Measurements from ENCODE around the gene CORIN.

CORIN gene
- total RNA-seq, result 0.04 to 0.66 reads per million in 2 experiments

GRCh38 chr4:47837908-47838294 lies at the start of gene CORIN:
TSS of gene CORIN (minus strand) at chr4:47838067. CDS start at chr4:47837949, 118 bp downstream.
- no peak for DNase-seq (ENCODE audit: low read depth)

GRCh38 chr4:47882228-47882627 lies 44.4 kb upstream of the CORIN start:
- no peak for DNase-seq (ENCODE audit: low read depth)

GRCh38 chr4:47879458-47879857 lies 41.6 kb upstream of the CORIN start:
- DNase-seq (ENCODE audit: low read depth), result no peak

- DNase-seq (ENCODE audit: low read depth), result no peak
Observed at GRCh38 chr4:47876784-47877546, 39.1 kb upstream of the CORIN start.

- DNase-seq (ENCODE audit: low read depth), result no peak
Observed at GRCh38 chr4:47876310-47876709, 38.4 kb upstream of the CORIN start.

- no peak for DNase-seq (ENCODE audit: low read depth)
Observed at GRCh38 chr4:47873877-47874541, 36.1 kb upstream of the CORIN start.

- DNase-seq (ENCODE audit: low read depth), result no peak
Observed at GRCh38 chr4:47863486-47863885, 25.6 kb upstream of the CORIN start.

- DNase-seq (ENCODE audit: low read depth), result no peak
Observed at GRCh38 chr4:47862297-47862696, 24.4 kb upstream of the CORIN start.

- DNase-seq (ENCODE audit: low read depth), result no peak
Observed at GRCh38 chr4:47860305-47860704, 22.4 kb upstream of the CORIN start.

GRCh38 chr4:47858006-47858405 lies 20.1 kb upstream of the CORIN start:
- DNase-seq (ENCODE audit: low read depth), result no peak

- DNase-seq (ENCODE audit: low read depth), result no peak
Observed at GRCh38 chr4:47856713-47857112, 18.8 kb upstream of the CORIN start.

- no peak for DNase-seq (ENCODE audit: low read depth)
Observed at GRCh38 chr4:47855350-47855749, 17.5 kb upstream of the CORIN start.

GRCh38 chr4:47852136-47852535 lies 14.3 kb upstream of the CORIN start:
- no peak for DNase-seq (ENCODE audit: low read depth)

- DNase-seq (ENCODE audit: low read depth), result no peak
Observed at GRCh38 chr4:47849466-47849865, 11.6 kb upstream of the CORIN start.

- DNase-seq (ENCODE audit: low read depth), result no peak
Observed at GRCh38 chr4:47848041-47848440, 10.2 kb upstream of the CORIN start.

- DNase-seq (ENCODE audit: low read depth), result no peak
Observed at GRCh38 chr4:47842985-47843384, 5.1 kb upstream of the CORIN start.

GRCh38 chr4:47840291-47840690 lies 2.4 kb upstream of the CORIN start:
- DNase-seq (ENCODE audit: low read depth), result no peak

- DNase-seq (ENCODE audit: low read depth), result no peak
Observed at GRCh38 chr4:47839259-47839658, 1.4 kb upstream of the CORIN start.

GRCh38 chr4:47838445-47838844 lies 578 bp upstream of the CORIN start:
- DNase-seq (ENCODE audit: low read depth), result no peak

GRCh38 chr4:47837094-47837907 lies 566 bp downstream of the CORIN start:
- DNase-seq (ENCODE audit: low read depth), result no peak

- DNase-seq (ENCODE audit: low read depth), result peak; percentile 21
Observed at GRCh38 chr4:47836641-47837093, 1.2 kb downstream of the CORIN start.

GRCh38 chr4:47835494-47835893 lies 2.4 kb downstream of the CORIN start:
- no peak for DNase-seq (ENCODE audit: low read depth)
